ENCODE results near the gene PMEL. TPM values are rescaled to one million over a fixed set of nuclear protein-coding genes. Genes with fewer than 3 reads are reported as not detected.

Gene PMEL
- total RNA-seq (2022; extraction: Qiagen RNA extraction): 0.47 to 1.4 TPM (median 1.0 TPM) in 5 replicates

DNA sequence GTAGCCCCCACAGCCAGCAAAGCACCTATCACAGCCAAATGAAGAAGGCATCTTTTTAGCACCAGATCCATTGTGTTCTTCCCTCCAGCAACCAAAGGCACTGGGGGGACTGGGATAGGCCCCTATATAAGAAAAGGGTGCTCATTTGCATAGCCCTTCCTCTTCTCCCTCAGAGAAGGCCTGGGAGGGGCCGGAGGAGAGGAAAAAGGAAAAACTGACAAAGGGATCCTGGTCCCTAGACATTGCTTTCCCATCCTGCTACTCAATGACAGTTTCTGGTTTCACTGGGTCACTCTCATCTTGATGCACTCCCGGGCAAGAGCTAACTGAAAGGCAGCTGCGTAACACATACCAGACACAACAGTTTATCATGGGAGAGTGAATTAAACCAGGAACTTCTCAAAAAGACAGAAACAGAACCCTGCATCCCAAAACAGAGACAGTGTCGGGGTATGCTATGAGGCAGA is at the start of gene PMEL:
PMEL (minus strand) TSS at position 102 of the 467 bp plus-strand sequence; CDS start at position 71, 31 bp downstream.

DNA sequence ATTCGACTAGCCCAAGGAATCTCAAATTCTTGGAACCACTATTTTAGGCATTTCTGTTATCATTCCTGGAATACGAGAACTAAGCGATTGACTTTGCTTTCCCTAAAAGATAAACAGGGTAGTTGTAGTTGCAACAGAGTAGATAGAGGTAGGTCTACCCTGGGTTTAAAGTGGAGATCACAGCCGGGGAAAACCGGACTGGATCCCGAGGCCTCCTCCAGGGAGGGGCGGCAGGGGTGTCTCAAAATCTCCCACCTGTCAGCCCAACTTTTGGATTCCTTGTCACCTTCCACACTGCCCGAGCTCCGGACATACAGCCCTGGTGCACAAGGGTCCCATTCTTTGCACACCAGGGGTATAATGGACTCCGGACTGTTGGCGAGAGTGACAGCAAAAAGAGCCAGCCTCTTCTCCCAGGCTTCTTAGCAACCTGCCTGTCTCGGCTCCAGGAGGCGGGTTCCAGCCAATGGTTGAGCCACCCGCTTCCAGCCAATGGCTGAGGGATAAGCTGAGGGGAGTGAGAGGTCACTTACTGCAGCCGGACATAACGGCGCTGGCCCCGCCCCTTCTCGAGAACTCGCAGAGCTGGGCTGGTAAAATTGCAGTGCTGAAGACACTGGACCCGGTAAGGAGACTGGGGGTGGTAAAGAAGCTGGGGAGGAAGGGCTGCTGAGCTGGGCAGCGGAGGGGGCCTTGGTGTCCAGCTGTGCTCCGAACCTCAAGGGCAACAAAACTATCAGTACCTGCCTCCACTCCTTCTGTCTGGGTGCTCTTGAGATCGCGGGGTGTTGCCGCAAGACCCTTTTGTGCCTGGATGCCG is 31.1 kb upstream of the PMEL start, which contains the start of gene SUOX:
SUOX (plus strand) TSS at position 562 of the 820 bp plus-strand sequence. CDS start 4,946 bp downstream, outside the sequence.

GRCh38 chr12:55973599-55974307 is 7.9 kb upstream of the PMEL start, which contains the start of gene RAB5B:
TSS of gene RAB5B (plus strand) at chr12:55974078. CDS start at chr12:55986961, 12,883 bp downstream.

DNA sequence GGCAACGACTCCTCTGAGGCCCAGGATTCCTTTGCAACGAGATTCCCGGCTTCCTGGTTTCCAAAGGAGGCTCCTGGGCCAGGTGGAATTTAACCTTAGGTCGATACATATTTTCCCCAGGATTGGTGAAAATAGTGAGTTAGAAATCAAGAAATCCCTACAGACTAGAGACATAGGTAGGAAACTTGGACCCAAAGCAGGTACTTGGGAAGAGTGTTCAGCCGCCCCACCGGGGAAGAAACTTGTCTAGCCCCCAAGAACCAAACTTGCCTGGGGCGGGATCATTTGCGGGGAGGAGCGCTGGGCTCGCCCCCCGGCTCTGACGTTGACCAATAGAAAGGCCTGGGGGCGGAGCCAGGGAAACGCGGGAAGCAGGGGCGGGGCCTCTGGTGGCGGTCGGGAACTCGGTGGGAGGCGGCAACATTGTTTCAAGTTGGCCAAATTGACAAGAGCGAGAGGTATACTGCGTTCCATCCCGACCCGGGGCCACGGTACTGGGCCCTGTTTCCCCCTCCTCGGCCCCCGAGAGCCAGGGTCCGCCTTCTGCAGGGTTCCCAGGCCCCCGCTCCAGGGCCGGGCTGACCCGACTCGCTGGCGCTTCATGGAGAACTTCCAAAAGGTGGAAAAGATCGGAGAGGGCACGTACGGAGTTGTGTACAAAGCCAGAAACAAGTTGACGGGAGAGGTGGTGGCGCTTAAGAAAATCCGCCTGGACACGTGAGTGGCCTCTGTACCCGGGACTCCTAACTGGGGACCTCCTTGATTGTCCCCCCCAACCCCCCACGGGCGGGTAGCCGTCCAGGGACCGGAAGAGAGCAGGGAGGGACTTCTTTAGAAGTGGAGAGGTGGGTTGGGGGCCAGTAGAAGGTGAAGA is 803 bp upstream of the PMEL start, which contains the start of gene CDK2:
CDK2 (plus strand) TSS at position 423 of the 874 bp plus-strand sequence; CDS start at position 602, 179 bp downstream.

GRCh38 chr12:55930771-55931316 is 35.0 kb downstream of the PMEL start, which contains the start of gene DGKA:
TSS of gene DGKA (plus strand) at chr12:55931162. CDS start at chr12:55936504, 5,342 bp downstream.

GRCh38 chr12:55927588-55928502 is 38.0 kb downstream of the PMEL start, which contains the start of gene PYM1:
TSS of gene PYM1 (minus strand) at chr12:55927894. CDS start at chr12:55927761, 133 bp downstream.

Other genes starting within 250 kb of the PMEL start
- 101 to 160 TPM (median 145 TPM) in 5 replicates for gene BLOC1S1, start 250.0 kb downstream of the PMEL start, total RNA-seq (2022; extraction: Qiagen RNA extraction)
- gene RDH5, start 245.6 kb downstream of the PMEL start, total RNA-seq (2022; extraction: Qiagen RNA extraction): 1.6 to 2.7 TPM (median 2.1 TPM) in 5 replicates
- 657 to 725 TPM (median 676 TPM) in 5 replicates for gene CD63, start 237.0 kb downstream of the PMEL start, total RNA-seq (2022; extraction: Qiagen RNA extraction)
- gene GDF11, start 222.9 kb downstream of the PMEL start, total RNA-seq (2022; extraction: Qiagen RNA extraction): 3.2 to 4.7 TPM (median 3.8 TPM) in 5 replicates
- 94.8 to 121 TPM (median 98.4 TPM) in 5 replicates for gene SARNP, start 148.3 kb downstream of the PMEL start, total RNA-seq (2022; extraction: Qiagen RNA extraction)
- 54.8 to 108 TPM (median 99.4 TPM) in 5 replicates for gene ORMDL2, start 148.0 kb downstream of the PMEL start, total RNA-seq (2022; extraction: Qiagen RNA extraction)
- gene DNAJC14, start 136.5 kb downstream of the PMEL start, total RNA-seq (2022; extraction: Qiagen RNA extraction): 17.9 to 30.5 TPM (median 22.2 TPM) in 5 replicates
- gene MMP19, start 123.1 kb downstream of the PMEL start, total RNA-seq (2022; extraction: Qiagen RNA extraction): 0.35 to 0.68 TPM (median 0.60 TPM) in 5 replicates
- 39.8 to 42.5 TPM (median 41.0 TPM) in 5 replicates for gene PYM1, start 38.1 kb downstream of the PMEL start, total RNA-seq (2022; extraction: Qiagen RNA extraction)
- gene DGKA, start 34.9 kb downstream of the PMEL start, total RNA-seq (2022; extraction: Qiagen RNA extraction): 19.0 to 23.5 TPM (median 21.9 TPM) in 5 replicates
- gene CDK2, start 788 bp upstream of the PMEL start, total RNA-seq (2022; extraction: Qiagen RNA extraction): 47.5 to 58.7 TPM (median 52.8 TPM) in 5 replicates
- gene RAB5B, start 8.0 kb upstream of the PMEL start, total RNA-seq (2022; extraction: Qiagen RNA extraction): 26.1 to 35.8 TPM (median 33.9 TPM) in 5 replicates
- 7.2 to 10.2 TPM (median 9.5 TPM) in 5 replicates for gene SUOX, start 31.2 kb upstream of the PMEL start, total RNA-seq (2022; extraction: Qiagen RNA extraction)
- 2.2 to 2.8 TPM (median 2.6 TPM) in 5 replicates for gene IKZF4, start 55.0 kb upstream of the PMEL start, total RNA-seq (2022; extraction: Qiagen RNA extraction)
- 493 to 887 TPM (median 760 TPM) in 5 replicates for gene RPS26, start 75.9 kb upstream of the PMEL start, total RNA-seq (2022; extraction: Qiagen RNA extraction)
- gene ERBB3, start 114.1 kb upstream of the PMEL start, total RNA-seq (2022; extraction: Qiagen RNA extraction): 0.78 to 1.5 TPM (median 1.1 TPM) in 5 replicates
- gene PA2G4, start 138.5 kb upstream of the PMEL start, total RNA-seq (2022; extraction: Qiagen RNA extraction): 268 to 375 TPM (median 283 TPM) in 5 replicates
- 4,103 to 6,224 TPM (median 5,662 TPM) in 5 replicates for gene RPL41, start 150.6 kb upstream of the PMEL start, total RNA-seq (2022; extraction: Qiagen RNA extraction)
- 2.9 to 3.6 TPM (median 3.1 TPM) in 5 replicates for gene ZC3H10, start 152.2 kb upstream of the PMEL start, total RNA-seq (2022; extraction: Qiagen RNA extraction)
- 63.6 to 69.7 TPM (median 65.9 TPM) in 5 replicates for gene ESYT1, start 162.2 kb upstream of the PMEL start, total RNA-seq (2022; extraction: Qiagen RNA extraction)
- gene MYL6B, start 186.5 kb upstream of the PMEL start, total RNA-seq (2022; extraction: Qiagen RNA extraction): 66.8 to 83.8 TPM (median 78.9 TPM) in 5 replicates
- gene MYL6, start 192.3 kb upstream of the PMEL start, total RNA-seq (2022; extraction: Qiagen RNA extraction): 2,179 to 2,596 TPM (median 2,229 TPM) in 5 replicates
- gene SMARCC2, start 223.4 kb upstream of the PMEL start, total RNA-seq (2022; extraction: Qiagen RNA extraction): 28.4 to 36.2 TPM (median 33.1 TPM) in 5 replicates

Data from A549 treated with Hydrocortisone at 1 μM for 4 hours (cell line).